K562 (cell line): ENCODE data around the gene DLGAP3. TPM values are rescaled to one million over a fixed set of nuclear protein-coding genes. Genes with fewer than 3 reads are reported as not detected.
A peak's percentile ranks its signal among the peaks of the same experiment; 100 is the strongest.

Experiments
- ATAC-seq: fragments of 200-7000 bp; cut with Tn5 transposase; 3 replicates; pipeline ENCODE4 v1.9.1; 2020; ENCODE audit warnings: moderate library complexity
- BruUV-seq: library from RNA; stranded (reverse); fragments of 400-500 nt; replicated peaks from 2 replicates; lab custom pipeline; 2021; lab: Mats Ljungman, UMichigan
- CTCF ChIA-PET: fragments of 300-600 bp; formaldehyde crosslinking; extraction: SDS; loops from one replicate; lab custom pipeline; 2021; ENCODE audit warnings: low intra/inter-chr PET ratio; lab: Yijun Ruan, JAX
- POLR2A ChIA-PET: fragments of 300-600, 350-650 bp; sonication (Branson Sonifier 250); formaldehyde crosslinking; extraction: SDS; loops from one replicate; lab custom pipeline; 2021; ENCODE audit warnings: antibody characterized with exemption, inconsistent platforms; lab: Yijun Ruan, JAX
- DNase-seq, 4 experiments: peaks; one replicate each; pipeline versions ENCODE4 v3.0.0 to v3.0.0-alpha.2; 2011 to 2018; ENCODE audit warnings: low spot score in 3 of 4, mixed read lengths in 3 of 4; ENCODE audit errors: extremely low read depth in 1 of 4
- FAIRE-seq: peaks from 2 replicates; lab custom pipeline; 2011; peaks lifted over from hg19 to GRCh38; lab: Jason Lieb, UNC
- H2AFZ ChIP-seq: 2 replicates; pipeline ENCODE4 v1.6.0; 2011; ENCODE audit warnings: low read depth, low read length, control low read depth, inconsistent platforms
- H3K27ac ChIP-seq: fragments of 200-600 bp; 3 replicates; pipeline ENCODE4 v1.8.0; 2011; ENCODE audit warnings: low read depth, mild to moderate bottlenecking, control low read depth, inconsistent platforms, low read length, moderate library complexity, mixed read lengths; ENCODE audit errors: extremely low read depth
- H3K27me3 ChIP-seq, 2 experiments: fragments of 300-600 bp in 1 of 2; 2 replicates in 1 of 2; 3 replicates in 1 of 2; pipeline versions ENCODE4 v1.6.0 to v1.8.0; 2011; ENCODE audit warnings: inconsistent platforms in 2 of 2, low read length in 2 of 2, mild to moderate bottlenecking in 1 of 2, mixed read lengths in 1 of 2, moderate library complexity in 1 of 2; ENCODE audit not compliant: control insufficient read depth in 2 of 2, insufficient read depth in 2 of 2
- H3K36me3 ChIP-seq: fragments of 300-600 bp; 3 replicates; pipeline ENCODE4 v1.8.0; 2011; ENCODE audit warnings: mild to moderate bottlenecking, low read length, inconsistent platforms; ENCODE audit not compliant: control insufficient read depth, insufficient read depth
- H3K4me1 ChIP-seq, 2 experiments: fragments of 200-600 bp in 1 of 2; replicated peaks in 1 of 2; 2 replicates in 1 of 2; 3 replicates in 1 of 2; pipeline versions ENCODE4 v1.5.1 to v1.8.0; 2011; ENCODE audit warnings: inconsistent platforms in 2 of 2, low read length in 2 of 2, mild to moderate bottlenecking in 1 of 2, mixed read lengths in 1 of 2, moderate library complexity in 1 of 2; ENCODE audit not compliant: control insufficient read depth in 2 of 2, insufficient read depth in 2 of 2
- H3K4me2 ChIP-seq: 2 replicates; pipeline ENCODE4 v1.6.1; 2011; ENCODE audit warnings: low read length, control low read depth, inconsistent platforms, mixed read lengths; ENCODE audit not compliant: insufficient read depth
- H3K4me3 ChIP-seq: fragments of 200-600 bp; sonication (generic), shearing (Covaris generic); 2 replicates; pipeline ENCODE4 v1.5.1; 2016; ENCODE audit warnings: control low read depth, inconsistent platforms
- H3K79me2 ChIP-seq: fragments of 200-600 bp; 3 replicates; pipeline ENCODE4 v1.8.0; 2011; ENCODE audit warnings: low read length, inconsistent platforms; ENCODE audit not compliant: control insufficient read depth, insufficient read depth
- H3K9ac ChIP-seq, 2 experiments: 2 replicates each; pipeline versions ENCODE4 v1.6.0 to v1.6.1; 2011; ENCODE audit warnings: low read depth in 2 of 2, low read length in 2 of 2, control low read depth in 1 of 2, inconsistent platforms in 1 of 2, mild to moderate bottlenecking in 1 of 2, mixed read lengths in 1 of 2; ENCODE audit not compliant: insufficient read depth in 1 of 2
- H3K9me1 ChIP-seq: one replicate; pipeline ENCODE4 v1.6.0; 2011; ENCODE audit warnings: inconsistent platforms, mild to moderate bottlenecking, low read length, moderate library complexity; ENCODE audit not compliant: control insufficient read depth, insufficient read depth
- H3K9me3 ChIP-seq: replicated peaks from 2 replicates; pipeline ENCODE4 v1.5.1; 2011; ENCODE audit warnings: low read depth, low read length, inconsistent platforms; ENCODE audit not compliant: control insufficient read depth, insufficient read depth
- H4K20me1 ChIP-seq: replicated peaks from 2 replicates; pipeline ENCODE4 v1.6.1; 2011; ENCODE audit warnings: low read length, inconsistent platforms, mixed read lengths; ENCODE audit not compliant: control insufficient read depth, insufficient read depth
- ARID3A ChIP-seq: IDR thresholded peaks from 2 replicates; pipeline ENCODE4 v1.6.1; 2012; ENCODE audit warnings: low read depth, low read length, improper control_type of control experiment, borderline replicate concordance
- ASH1L ChIP-seq: fragments of 450-650 bp; IDR thresholded peaks from 2 replicates; pipeline ENCODE4 v1.6.1; 2018; ENCODE audit warnings: borderline replicate concordance, mild to moderate bottlenecking, low read depth; ENCODE audit not compliant: partially characterized antibody
- BCOR ChIP-seq: fragments of 450-650 bp; IDR thresholded peaks from 2 replicates; pipeline ENCODE4 v1.6.1; 2016
- HINFP ChIP-seq: fragments of 450-650 bp; conservative IDR thresholded peaks from 2 replicates; pipeline ENCODE4 v1.6.1; 2016; ENCODE audit warnings: missing genetic modification characterization, low read depth, mild to moderate bottlenecking, control low read depth, missing compliant biosample characterization
- KDM1A ChIP-seq, 2 experiments: fragments of 450-650 bp; IDR thresholded peaks; 2 replicates each; pipeline ENCODE4 v1.6.1; 2016; ENCODE audit warnings: mild to moderate bottlenecking in 2 of 2
- RBM25 ChIP-seq: fragments of 200-400 bp; formaldehyde crosslinking; IDR thresholded peaks from 2 replicates; pipeline ENCODE4 v1.6.1; 2018; ENCODE audit warnings: low read length, low read depth, moderate library complexity; ENCODE audit not compliant: severe bottlenecking
- RBM34 ChIP-seq: fragments of 200-400 bp; formaldehyde crosslinking; IDR thresholded peaks from 2 replicates; pipeline ENCODE4 v1.6.1; 2018; ENCODE audit warnings: low read length, borderline replicate concordance; ENCODE audit not compliant: insufficient read depth
- ZNF785 ChIP-seq: fragments of 250-450 bp; sonication (Bioruptor Pico); IDR thresholded peaks from 2 replicates; pipeline ENCODE4 v1.4.0; 2020; ENCODE audit warnings: mild to moderate bottlenecking
- WGBS: fragments of 100-300 bp; shearing (Covaris generic); methylation state at CpG from one replicate; pipeline ENCODE4 v1.1.6; 2016; ENCODE audit warnings: low coverage, mixed read lengths; ENCODE audit not compliant: insufficient coverage; ENCODE audit errors: missing lambda C conversion rate; 5-methylcytosine and 5-hydroxymethylcytosine counted together
- in situ Hi-C: fragments of 300-500 bp; cut with MboI; formaldehyde crosslinking; loops from 4 replicates; pipeline ENCODE4 v1.15.0; 2018; ENCODE audit warnings: inconsistent platforms, mixed read lengths
- intact Hi-C: fragments of 100-400 bp; cut with micrococcal nuclease; formaldehyde crosslinking; loops from 2 replicates; pipeline ENCODE4 v1.14.2; 2022
- polyA plus RNA-seq, 8 experiments: library from polyadenylated mRNA; depleted of rRNA in 4 of 8; stranded (reverse) in 5 of 8; unstranded in 3 of 8; fragments of >200 nt; fragmentation: Nextera tagmentation in 2 of 8; fragmentation: Illumina TruSeq in 1 of 8; extraction: Ambion mirVana in 2 of 8; extraction: Trizol in 1 of 8; gene quantifications; 2 replicates each; pipeline versions ENCODE4 v1.2.1 to v1.2.3, GENCODE V29; 2011 to 2014; ENCODE audit warnings: inconsistent platforms in 1 of 8, missing spikeins in 1 of 8
- total RNA-seq, 7 experiments: library from RNA; depleted of rRNA in 6 of 7; stranded (reverse); fragments of >200 nt in 6 of 7; fragmentation: Illumina TruSeq in 2 of 7; extraction: Trizol in 2 of 7; gene quantifications; 2 replicates each; pipeline versions ENCODE4 v1.2.1 to v1.2.3, GENCODE V29; 2011 to 2021; ENCODE audit warnings: low replicate concordance in 1 of 7
- TF ChIP-seq, protein P1 (sequence below): fragments of 450-650 bp; IDR thresholded peaks from 2 replicates; pipeline ENCODE4 v1.6.1; 2016; ENCODE audit warnings: low read depth

DLGAP3 gene
- total and polyA plus RNA-seq, 9 of the 15 experiments (the other 6 are each of a cell fraction or from before 2014, with no cell fraction given) = 0.01 to 0.16 (median 0.07) TPM; not detected in 6

- no peak for TF ChIP-seq ARID3A
- peak; percentile 70 for TF ChIP-seq RBM25
- no peak for TF ChIP-seq RBM34
- TF ChIP-seq BCOR = peak; percentile 72
- TF ChIP-seq HINFP (tag) = no peak
- TF ChIP-seq ZNF785 = no peak
- 0 out of 4 replicates have a peak, but pooled peaks have one; percentile 21 to 23 for TF ChIP-seq KDM1A (IDR thresholded peaks at IDR 0.05)
These were observed 14.5 kb downstream of the DLGAP3 start (continued) for GRCh38 chr1:34914958-34915357.

GRCh38 chr1:34911465-34911864 lies 18.0 kb downstream of the DLGAP3 start:
- H3K4me2 ChIP-seq = no peak overlapping the region
- CTCF ChIA-PET = no interaction called here
- H4K20me1 ChIP-seq = 0 out of 2 replicates have a peak, but pooled peaks cover 13% of the 10 kb centered on the region
- WGBS = 2% methylated on average over 8 of the region's 8 CpGs
- H2AFZ ChIP-seq = no peak overlapping the region
- no peak overlapping the region for H3K9ac ChIP-seq
- H3K27me3 ChIP-seq = peaks cover 10 to 33% of the 10 kb centered on the region in 2 experiments; a peak in 4 of 5 replicates
- BruUV-seq = no TSS peak
- H3K36me3 ChIP-seq = no peaks in the 10 kb centered on the region
- no peaks in the 10 kb centered on the region for H3K9me3 ChIP-seq
- intact Hi-C loops (no loop called here), in situ Hi-C loops (no loop called here)
- POLR2A ChIA-PET = interaction anchor here (0.5 to 1.0 kb wide), 2 partner anchors 13 to 590 kb away, joined by 3 to 4 read pairs; no protein-coding TSS in a partner anchor
- H3K9me1 ChIP-seq = no peaks in the 10 kb centered on the region
- H3K27ac ChIP-seq = no peak overlapping the region
- ATAC-seq (no peak), DNase-seq (no peak), FAIRE-seq (no peak)
- no peaks in the 10 kb centered on the region for H3K4me1 ChIP-seq
- H3K79me2 ChIP-seq = no peaks in the 10 kb centered on the region
- no peak overlapping the region for H3K4me3 ChIP-seq
- TF ChIP-seq, protein P1, sequence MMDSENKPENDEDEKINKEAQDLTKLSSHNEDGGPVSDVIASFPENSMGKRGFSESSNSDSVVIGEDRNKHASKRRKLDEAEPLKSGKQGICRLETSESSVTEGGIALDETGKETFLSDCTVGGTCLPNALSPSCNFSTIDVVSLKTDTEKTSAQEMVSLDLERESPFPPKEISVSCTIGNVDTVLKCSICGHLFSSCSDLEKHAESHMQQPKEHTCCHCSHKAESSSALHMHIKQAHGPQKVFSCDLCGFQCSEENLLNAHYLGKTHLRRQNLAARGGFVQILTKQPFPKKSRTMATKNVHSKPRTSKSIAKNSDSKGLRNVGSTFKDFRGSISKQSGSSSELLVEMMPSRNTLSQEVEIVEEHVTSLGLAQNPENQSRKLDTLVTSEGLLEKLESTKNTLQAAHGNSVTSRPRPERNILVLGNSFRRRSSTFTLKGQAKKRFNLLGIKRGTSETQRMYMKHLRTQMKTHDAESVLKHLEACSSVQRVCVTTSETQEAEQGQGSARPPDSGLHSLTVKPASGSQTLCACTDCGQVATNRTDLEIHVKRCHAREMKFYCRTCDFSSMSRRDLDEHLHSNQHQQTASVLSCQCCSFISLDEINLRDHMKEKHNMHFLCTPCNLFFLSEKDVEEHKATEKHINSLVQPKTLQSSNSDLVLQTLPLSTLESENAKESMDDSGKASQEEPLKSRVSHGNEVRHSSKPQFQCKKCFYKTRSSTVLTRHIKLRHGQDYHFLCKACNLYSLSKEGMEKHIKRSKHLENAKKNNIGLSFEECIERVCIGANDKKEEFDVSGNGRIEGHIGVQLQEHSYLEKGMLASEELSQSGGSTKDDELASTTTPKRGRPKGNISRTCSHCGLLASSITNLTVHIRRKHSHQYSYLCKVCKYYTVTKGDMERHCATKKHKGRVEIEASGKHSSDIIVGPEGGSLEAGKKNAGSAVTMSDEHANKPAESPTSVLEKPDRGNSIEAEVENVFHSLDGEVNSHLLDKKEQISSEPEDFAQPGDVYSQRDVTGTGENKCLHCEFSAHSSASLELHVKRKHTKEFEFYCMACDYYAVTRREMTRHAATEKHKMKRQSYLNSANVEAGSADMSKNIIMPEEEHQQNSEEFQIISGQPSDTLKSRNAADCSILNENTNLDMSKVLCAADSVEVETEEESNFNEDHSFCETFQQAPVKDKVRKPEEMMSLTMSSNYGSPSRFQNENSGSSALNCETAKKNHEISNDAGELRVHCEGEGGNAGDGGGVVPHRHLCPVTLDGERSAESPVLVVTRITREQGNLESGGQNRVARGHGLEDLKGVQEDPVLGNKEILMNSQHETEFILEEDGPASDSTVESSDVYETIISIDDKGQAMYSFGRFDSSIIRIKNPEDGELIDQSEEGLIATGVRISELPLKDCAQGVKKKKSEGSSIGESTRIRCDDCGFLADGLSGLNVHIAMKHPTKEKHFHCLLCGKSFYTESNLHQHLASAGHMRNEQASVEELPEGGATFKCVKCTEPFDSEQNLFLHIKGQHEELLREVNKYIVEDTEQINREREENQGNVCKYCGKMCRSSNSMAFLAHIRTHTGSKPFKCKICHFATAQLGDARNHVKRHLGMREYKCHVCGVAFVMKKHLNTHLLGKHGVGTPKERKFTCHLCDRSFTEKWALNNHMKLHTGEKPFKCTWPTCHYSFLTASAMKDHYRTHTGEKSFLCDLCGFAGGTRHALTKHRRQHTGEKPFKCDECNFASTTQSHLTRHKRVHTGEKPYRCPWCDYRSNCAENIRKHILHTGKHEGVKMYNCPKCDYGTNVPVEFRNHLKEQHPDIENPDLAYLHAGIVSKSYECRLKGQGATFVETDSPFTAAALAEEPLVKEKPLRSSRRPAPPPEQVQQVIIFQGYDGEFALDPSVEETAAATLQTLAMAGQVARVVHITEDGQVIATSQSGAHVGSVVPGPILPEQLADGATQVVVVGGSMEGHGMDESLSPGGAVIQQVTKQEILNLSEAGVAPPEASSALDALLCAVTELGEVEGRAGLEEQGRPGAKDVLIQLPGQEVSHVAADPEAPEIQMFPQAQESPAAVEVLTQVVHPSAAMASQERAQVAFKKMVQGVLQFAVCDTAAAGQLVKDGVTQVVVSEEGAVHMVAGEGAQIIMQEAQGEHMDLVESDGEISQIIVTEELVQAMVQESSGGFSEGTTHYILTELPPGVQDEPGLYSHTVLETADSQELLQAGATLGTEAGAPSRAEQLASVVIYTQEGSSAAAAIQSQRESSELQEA = no peak
- no peak for TF ChIP-seq ASH1L
